T-helper 2 cell treated with Interferon-gamma antibody and Interleukin-4, amounts not matched to agents 100 ng/mL and 5 ng/mL, for 36 hours (primary cell): ENCODE measurements around the gene GNAO1. TPM values are rescaled to one million over a fixed set of nuclear protein-coding genes. Genes with fewer than 3 reads are reported as not detected.

Experiments
- intact Hi-C: fragments of 100-400 bp; cut with micrococcal nuclease; formaldehyde crosslinking; loops from one replicate; pipeline ENCODE4 v1.15.1; 2023
- total RNA-seq: library from RNA; stranded (reverse); gene quantifications from 2 replicates; pipeline ENCODE4 v1.2.3, GENCODE V29; 2022

GNAO1 gene
- total RNA-seq, 1 donor from 2014 or later = 2.1 TPM

DNA sequence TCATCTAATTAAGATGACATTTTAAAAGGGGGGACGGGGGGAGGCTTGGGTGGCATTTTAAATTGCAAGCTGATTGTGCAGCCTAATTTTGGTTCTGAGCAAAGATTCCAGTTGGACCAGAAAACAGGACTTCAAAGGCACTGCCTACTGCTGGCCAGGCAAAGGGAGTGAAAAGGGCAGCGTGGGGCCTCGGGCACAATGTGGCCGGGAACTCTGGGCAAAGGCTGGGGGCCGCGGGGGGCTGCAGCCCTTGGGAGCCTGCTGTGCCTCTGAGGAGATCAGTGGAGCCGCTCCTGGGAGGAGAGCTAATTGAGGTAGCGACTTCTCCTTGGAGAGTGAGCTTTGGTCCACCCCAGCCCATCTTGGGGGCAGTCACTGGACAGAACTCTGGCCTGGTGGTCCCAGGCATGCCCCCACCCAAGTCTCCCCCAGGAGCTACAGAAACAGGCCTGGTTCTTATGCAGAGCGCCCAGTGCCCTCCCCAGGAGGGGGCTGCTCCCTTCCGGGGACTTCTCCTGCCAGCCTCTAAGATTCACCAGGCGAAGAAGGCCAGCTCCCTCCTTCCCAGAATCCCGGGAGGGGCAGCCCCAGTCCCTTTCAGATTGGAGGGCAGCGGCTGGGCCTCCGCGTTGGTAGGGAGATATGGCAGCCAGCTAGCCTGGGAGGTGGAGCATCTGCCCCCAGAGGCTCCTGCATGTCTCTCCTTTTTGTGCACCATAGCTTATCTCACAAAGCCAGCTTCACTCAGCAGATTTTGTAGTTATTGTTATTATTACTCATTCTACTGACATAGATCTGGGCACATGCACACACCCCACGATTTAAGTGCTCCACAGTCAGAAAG is 115.6 kb downstream of the GNAO1 start:
- intact Hi-C loops = no loop called here

DNA sequence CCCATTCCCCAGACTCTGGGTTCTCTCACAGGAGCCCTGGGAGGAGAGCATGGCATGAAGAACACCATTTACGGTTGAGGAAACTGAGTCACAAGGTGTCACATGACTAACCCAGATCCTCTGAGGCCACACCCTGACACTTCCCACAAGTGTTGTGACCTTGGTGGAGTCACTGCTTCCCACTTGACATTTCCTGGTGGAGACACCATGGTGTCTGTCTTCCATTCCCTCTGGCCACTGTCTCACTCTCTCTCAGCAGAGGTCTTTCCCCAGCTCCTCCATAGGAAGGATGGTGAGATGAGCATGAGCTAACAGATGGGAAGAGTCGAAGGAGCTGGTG is 116.2 kb downstream of the GNAO1 start:
- intact Hi-C loops = no loop called here

GRCh38 chr16:56309008-56309407 is 117.7 kb downstream of the GNAO1 start:
- intact Hi-C loops = no loop called here

GRCh38 chr16:56310690-56311089 is 119.4 kb downstream of the GNAO1 start:
- intact Hi-C loops = no loop called here

DNA sequence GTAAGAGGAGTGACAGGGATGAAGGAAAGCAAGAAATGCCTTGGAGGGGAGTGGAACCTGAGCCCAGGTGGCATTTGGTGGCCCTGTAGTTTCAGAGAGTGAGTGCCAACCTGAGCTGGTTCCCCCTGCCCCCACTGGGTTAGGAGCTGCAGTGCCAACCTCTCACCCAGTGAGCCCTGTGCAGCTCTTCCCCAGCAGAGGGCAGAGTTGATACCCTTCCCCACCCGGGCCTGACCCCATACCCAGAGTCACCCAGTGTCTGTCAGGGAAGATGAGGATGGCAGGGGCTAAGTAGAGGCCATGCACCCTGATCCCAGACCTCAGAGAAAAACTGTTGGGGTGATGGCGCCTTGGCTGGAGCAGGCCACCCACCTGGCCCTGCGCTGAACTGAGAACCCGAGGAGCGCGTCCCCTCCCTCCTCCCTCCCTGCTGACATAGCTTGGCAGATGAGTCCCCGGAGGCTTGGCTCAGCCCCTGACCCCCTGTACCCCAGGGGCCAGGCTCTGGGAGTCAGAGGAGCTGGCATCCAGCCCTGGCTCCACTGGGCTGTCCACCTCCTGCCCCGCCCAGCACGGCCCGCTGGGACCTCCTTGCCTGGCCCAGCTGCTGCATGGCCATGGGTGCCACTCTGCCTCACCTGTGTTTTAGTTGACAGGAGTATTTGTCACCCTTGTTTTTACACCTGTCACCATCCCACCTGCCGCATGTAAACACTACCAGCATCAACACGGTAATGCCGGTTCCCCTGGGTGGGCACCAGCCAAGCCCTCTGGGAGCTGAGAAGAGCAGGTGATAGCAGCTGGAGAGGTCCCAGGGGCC is 120.1 kb downstream of the GNAO1 start:
- intact Hi-C loops = no loop called here

- intact Hi-C loops = no loop called here
Observed at GRCh38 chr16:56312028-56312300, 120.7 kb downstream of the GNAO1 start.

- intact Hi-C loops = no loop called here
Observed at GRCh38 chr16:56312556-56312955, 121.3 kb downstream of the GNAO1 start.

DNA sequence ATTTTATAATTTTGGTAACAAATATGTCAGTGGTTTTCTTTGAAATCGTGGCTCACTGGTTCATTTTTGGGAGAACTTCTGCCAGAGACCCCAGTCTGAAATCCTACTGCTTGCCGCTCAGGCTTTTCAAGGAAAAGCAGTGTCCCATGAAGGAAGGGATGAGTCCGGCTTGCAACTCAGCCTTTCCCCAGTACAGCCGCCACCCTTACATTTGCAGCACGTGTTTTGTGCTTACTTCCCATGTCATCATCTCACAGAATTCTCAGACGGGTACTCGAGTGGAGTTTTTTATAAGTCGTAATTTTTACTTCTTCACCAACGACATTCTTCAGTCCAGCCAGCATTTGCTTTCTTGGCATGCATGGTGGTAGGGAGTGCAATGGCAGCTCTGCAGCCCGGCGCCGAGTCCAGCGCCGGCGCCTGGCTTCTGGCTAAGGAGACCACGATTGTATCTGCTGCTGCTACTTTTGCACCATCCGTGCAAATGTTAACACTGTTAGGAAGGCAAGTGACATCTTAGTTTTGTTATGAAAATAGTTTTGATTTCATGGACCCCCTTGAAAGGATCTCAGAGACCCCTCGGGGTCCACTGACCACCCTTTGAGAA is 123.1 kb downstream of the GNAO1 start:
- intact Hi-C loops = no loop called here

GRCh38 chr16:56315955-56316354 is 124.7 kb downstream of the GNAO1 start:
- intact Hi-C loops = loop anchor here (5.0 kb wide), 1 partner anchor 604 kb away; no protein-coding TSS in a partner anchor

DNA sequence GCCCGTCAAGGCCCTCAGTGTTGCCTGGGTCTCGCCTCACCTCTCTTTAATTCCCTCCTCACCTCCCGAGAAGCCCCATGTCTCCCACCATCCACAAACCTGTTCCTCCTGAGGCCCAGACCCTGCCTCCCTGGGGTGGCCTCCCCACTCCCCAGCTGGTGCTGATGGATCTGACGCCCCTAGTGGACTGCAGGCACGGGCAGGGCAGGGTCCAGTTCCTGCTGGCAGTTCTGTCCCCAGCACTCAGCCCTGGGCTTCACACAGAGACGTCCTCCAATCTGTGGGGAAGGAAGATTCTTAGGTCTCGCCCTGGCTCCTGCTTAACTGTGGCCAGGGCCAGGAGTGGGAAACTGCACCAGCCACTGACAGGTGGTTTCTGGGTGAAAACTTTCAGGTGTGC is 125.3 kb downstream of the GNAO1 start:
- intact Hi-C loops = loop anchor here (5.0 kb wide), 1 partner anchor 604 kb away; no protein-coding TSS in a partner anchor

- intact Hi-C loops = loop anchor here (1.0 to 5.0 kb wide), 3 partner anchors 277 to 606 kb away; no protein-coding TSS in a partner anchor
Observed at GRCh38 chr16:56317998-56318826, 126.9 kb downstream of the GNAO1 start.

- intact Hi-C loops = loop anchor here (1.0 to 5.0 kb wide), 3 partner anchors 277 to 606 kb away; no protein-coding TSS in a partner anchor
Observed at GRCh38 chr16:56318827-56319140, 127.5 kb downstream of the GNAO1 start.

GRCh38 chr16:56319376-56319775 is 128.1 kb downstream of the GNAO1 start:
- intact Hi-C loops = loop anchor here (5.0 kb wide), 1 partner anchor 607 kb away; no protein-coding TSS in a partner anchor

DNA sequence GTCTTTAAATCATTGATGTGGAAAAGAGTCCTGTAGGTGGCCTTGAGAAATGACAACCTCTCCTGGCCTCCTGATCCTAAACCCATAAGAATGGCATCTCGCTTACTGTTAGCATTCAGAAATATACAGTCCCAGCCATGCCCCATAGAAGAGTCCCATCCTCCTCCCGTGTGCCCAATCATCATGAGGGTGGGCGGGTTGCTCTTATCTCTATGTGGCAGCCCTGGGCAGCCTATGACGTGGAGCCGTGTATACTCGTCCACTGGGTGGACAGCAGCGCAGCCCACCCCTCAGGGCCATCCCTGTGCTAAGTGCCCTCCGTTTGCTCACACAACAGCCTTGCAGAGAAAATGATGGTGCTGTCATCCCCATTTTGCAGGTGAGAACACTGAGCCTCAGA is 128.8 kb downstream of the GNAO1 start:
- intact Hi-C loops = no loop called here

- intact Hi-C loops = no loop called here
Observed at GRCh38 chr16:56320811-56321558, 129.7 kb downstream of the GNAO1 start.

DNA sequence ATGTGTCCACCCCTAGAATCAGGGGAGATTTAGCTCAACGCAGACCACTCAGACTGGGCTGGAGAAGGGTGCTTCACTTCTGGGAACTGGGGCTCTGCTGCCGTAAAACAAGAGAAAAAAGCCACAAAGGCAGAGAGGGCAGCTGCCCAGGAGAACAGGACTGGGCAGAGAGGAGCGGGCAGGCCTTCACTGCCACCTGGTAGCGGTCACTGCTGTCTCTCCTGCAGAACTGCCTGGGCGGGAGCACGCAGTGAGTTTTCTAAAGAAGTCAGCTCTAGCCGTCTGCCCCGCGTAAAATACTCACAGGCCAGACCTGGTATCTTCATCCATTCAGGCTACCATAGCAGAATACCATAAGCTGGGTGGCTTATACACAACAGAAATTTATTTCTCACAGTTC is 130.3 kb downstream of the GNAO1 start:
- intact Hi-C loops = no loop called here

- intact Hi-C loops = no loop called here
Observed at GRCh38 chr16:56324406-56324805, 133.1 kb downstream of the GNAO1 start.

DNA sequence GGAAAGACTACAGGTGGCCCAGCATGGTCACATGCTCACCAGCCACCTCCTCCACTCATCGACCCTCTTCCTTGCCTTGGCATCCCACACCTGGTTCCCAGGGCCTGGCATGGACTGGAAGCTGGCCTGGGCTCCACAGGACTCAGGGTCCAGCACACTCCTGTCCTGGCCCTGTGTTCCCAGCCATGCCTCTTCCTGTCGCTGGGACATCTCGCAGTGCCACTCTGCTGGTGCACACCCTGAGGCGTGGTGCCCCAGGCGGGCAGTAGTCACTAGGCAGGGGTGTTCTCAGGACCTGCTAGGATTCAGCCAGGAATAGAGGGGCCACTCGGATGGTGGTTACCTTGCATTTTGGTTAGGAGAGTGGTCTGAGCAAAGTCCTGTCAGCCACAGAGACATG is 134.7 kb downstream of the GNAO1 start:
- intact Hi-C loops = no loop called here

- intact Hi-C loops = no loop called here
Observed at GRCh38 chr16:56327071-56327928, 136.0 kb downstream of the GNAO1 start.

- intact Hi-C loops = no loop called here
Observed at GRCh38 chr16:56327929-56328258, 136.6 kb downstream of the GNAO1 start.
